Endothelial cell of umbilical vein (primary cell): ENCODE data around the gene CYTH2.

Experiments
- CTCF ChIP-seq, 2 donors: IDR thresholded peaks; 1 replicate in 1 of 2; 2 replicates in 1 of 2; pipeline ENCODE4 v1.5.1; 2011; ENCODE audit warnings: low read length in 2 of 2, mild to moderate bottlenecking in 2 of 2, moderate library complexity in 2 of 2, control low read depth in 1 of 2, inconsistent platforms in 1 of 2, low read depth in 1 of 2; ENCODE audit not compliant: insufficient read depth in 1 of 2; ENCODE audit errors: extremely low read depth in 1 of 2
- EZH2 ChIP-seq: IDR thresholded peaks from 2 replicates; pipeline ENCODE4 v1.6.1; 2012; ENCODE audit warnings: borderline replicate concordance, low read depth, mild to moderate bottlenecking, moderate library complexity, low read length, inconsistent platforms; ENCODE audit not compliant: severe bottlenecking
- FOS ChIP-seq: IDR thresholded peaks from 2 replicates; pipeline ENCODE4 v1.6.1; 2011; ENCODE audit warnings: mild to moderate bottlenecking, low read length, moderate library complexity, borderline replicate concordance; ENCODE audit not compliant: insufficient read depth
- JUN ChIP-seq: IDR thresholded peaks from 2 replicates; pipeline ENCODE4 v1.6.1; 2011; ENCODE audit warnings: borderline replicate concordance, low read depth; ENCODE audit not compliant: insufficient read length, insufficient read depth
- MAX ChIP-seq: IDR thresholded peaks from 2 replicates; pipeline ENCODE4 v1.6.1; 2011; ENCODE audit not compliant: insufficient read depth, insufficient read length
- MYC ChIP-seq: IDR thresholded peaks from one replicate; pipeline ENCODE4 v1.6.1; 2011; ENCODE audit warnings: mild to moderate bottlenecking, low read depth, low read length
- POLR2A ChIP-seq: IDR thresholded peaks from 2 replicates; pipeline ENCODE4 v1.6.1; 2012; ENCODE audit warnings: low read depth, mild to moderate bottlenecking, control low read depth, low read length
- POLR2AphosphoS5 ChIP-seq: IDR thresholded peaks from 2 replicates; pipeline ENCODE4 v1.6.1; 2012; ENCODE audit warnings: low read depth, mild to moderate bottlenecking, control low read depth, low read length, moderate library complexity; ENCODE audit not compliant: insufficient read depth

- TF ChIP-seq EZH2 (no peak), POLR2A (no peak), CTCF (IDR thresholded peaks at IDR 0.05; ENCODE audit: extremely low read depth in 1 of 2, insufficient read depth in 1 of 2, low read depth in 1 of 2, low read length in 2 of 2) (peak; percentile 30 to 35), FOS (no peak), JUN (no peak), POLR2AphosphoS5 (no peak), MYC (no peak), MAX (no peak)
These were observed 37.1 kb downstream of the CYTH2 start for GRCh38 chr19:48506138-48506733.
